HL-60 (cell line): ENCODE data around the gene WDR5.

Source experiments
- DNase-seq, 2 experiments: peaks; one replicate each; pipeline ENCODE4 v3.0.0-alpha.2; 2010 to 2020; ENCODE audit warnings: low read depth in 1 of 2, low spot score in 1 of 2
- H3K27ac ChIP-seq: fragments of 250-450 bp; sonication (Bioruptor Pico); replicated peaks from 2 replicates; pipeline ENCODE4 v1.5.1; 2020; ENCODE audit warnings: mild to moderate bottlenecking, moderate library complexity
- H3K27me3 ChIP-seq: fragments of 250-450 bp; sonication (Bioruptor Pico); 2 replicates; pipeline ENCODE4 v1.5.1; 2021; ENCODE audit warnings: mild to moderate bottlenecking, moderate library complexity; ENCODE audit not compliant: insufficient read depth, poor library complexity, severe bottlenecking
- H3K4me3 ChIP-seq: replicated peaks from 2 replicates; pipeline ENCODE4 v1.5.1; 2011; ENCODE audit warnings: mild to moderate bottlenecking, control low read depth, low read length; ENCODE audit not compliant: insufficient read depth
- CTCF ChIP-seq: IDR thresholded peaks from one replicate; pipeline ENCODE4 v1.5.1; 2011; ENCODE audit warnings: low read length, control low read depth, inconsistent platforms; ENCODE audit not compliant: insufficient read depth
- GABPA ChIP-seq: IDR thresholded peaks from 2 replicates; pipeline ENCODE4 v1.6.1; 2012; ENCODE audit warnings: low read depth
- POLR2AphosphoS5 ChIP-seq: IDR thresholded peaks from 2 replicates; pipeline ENCODE4 v1.6.1; 2012; ENCODE audit warnings: low read depth
- REST ChIP-seq: IDR thresholded peaks from 2 replicates; pipeline ENCODE4 v1.6.1; 2012; ENCODE audit warnings: low read depth; ENCODE audit not compliant: insufficient replicate concordance
- SPI1 ChIP-seq: IDR thresholded peaks from 2 replicates; pipeline ENCODE4 v1.6.1; 2012; ENCODE audit warnings: low read depth, mild to moderate bottlenecking, borderline replicate concordance

The WDR5 gene

DNA sequence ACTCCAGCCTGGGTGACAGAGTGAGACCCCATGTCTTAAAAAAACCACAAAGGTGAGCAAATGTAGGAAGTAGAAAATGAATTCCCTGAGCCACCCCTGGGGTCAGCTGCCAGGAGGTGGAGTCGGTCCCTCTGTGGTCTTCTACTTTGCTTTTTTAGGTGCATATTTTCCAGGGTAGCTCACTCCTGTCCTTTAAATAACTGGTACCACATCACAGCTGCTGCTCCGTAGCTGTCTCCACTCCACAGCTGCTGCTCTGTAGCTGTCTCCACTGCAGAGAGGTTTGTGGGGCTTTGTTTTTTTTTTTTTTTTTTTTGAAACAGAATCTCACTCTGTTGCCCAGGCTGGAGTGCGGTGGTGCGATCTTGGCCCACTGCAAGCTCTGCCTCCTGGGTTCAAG is 8.9 kb downstream of the WDR5 start:
- H3K27ac ChIP-seq = no peak overlapping the region
- no peak for DNase-seq
- TF ChIP-seq CTCF (no peak), SPI1 (no peak), GABPA (no peak), REST (no peak), POLR2AphosphoS5 (no peak)
- H3K4me3 ChIP-seq = no peak overlapping the region
- no peaks in the 10 kb centered on the region for H3K27me3 ChIP-seq

DNA sequence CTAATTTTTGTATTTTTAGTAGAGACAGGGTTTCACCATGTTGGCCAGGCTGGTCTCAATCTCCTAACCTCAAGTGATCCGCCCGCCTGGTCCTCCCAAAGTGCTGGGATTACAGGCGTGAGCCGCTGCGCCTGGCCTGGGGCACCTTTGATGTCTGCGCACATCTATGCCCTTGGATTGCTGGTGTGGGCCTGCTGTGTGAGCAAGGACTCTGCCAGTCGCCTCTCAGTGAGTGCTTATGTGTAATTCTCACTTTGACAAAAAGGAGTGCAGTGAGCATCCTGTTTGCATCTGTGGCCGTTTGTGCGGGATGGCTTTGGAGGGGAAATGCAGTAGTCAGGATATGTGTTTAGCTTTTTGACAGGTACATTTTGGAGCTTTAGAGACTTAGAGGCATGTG is 9.4 kb downstream of the WDR5 start:
- DNase-seq = no peak
- no peaks in the 10 kb centered on the region for H3K27me3 ChIP-seq
- no peak overlapping the region for H3K4me3 ChIP-seq
- H3K27ac ChIP-seq = no peak overlapping the region
- no peak for TF ChIP-seq POLR2AphosphoS5
- no peak for TF ChIP-seq GABPA
- no peak for TF ChIP-seq REST
- no peak for TF ChIP-seq CTCF
- TF ChIP-seq SPI1 = no peak

- Histone ChIP-seq H3K27me3 (no peaks in the 10 kb centered on the region), H3K27ac (no peak overlapping the region), H3K4me3 (no peak overlapping the region)
- DNase-seq = no peak
- TF ChIP-seq GABPA (no peak), CTCF (no peak), SPI1 (no peak), POLR2AphosphoS5 (no peak), REST (no peak)
Observed at GRCh38 chr9:134146774-134147493, 11.1 kb downstream of the WDR5 start.
